ENCODE data around the gene PALLD.

The PALLD gene

GRCh38 chr4:168691631-168692369 lies 194.9 kb downstream of the PALLD start:
- TF ChIP-seq, protein P1, sequence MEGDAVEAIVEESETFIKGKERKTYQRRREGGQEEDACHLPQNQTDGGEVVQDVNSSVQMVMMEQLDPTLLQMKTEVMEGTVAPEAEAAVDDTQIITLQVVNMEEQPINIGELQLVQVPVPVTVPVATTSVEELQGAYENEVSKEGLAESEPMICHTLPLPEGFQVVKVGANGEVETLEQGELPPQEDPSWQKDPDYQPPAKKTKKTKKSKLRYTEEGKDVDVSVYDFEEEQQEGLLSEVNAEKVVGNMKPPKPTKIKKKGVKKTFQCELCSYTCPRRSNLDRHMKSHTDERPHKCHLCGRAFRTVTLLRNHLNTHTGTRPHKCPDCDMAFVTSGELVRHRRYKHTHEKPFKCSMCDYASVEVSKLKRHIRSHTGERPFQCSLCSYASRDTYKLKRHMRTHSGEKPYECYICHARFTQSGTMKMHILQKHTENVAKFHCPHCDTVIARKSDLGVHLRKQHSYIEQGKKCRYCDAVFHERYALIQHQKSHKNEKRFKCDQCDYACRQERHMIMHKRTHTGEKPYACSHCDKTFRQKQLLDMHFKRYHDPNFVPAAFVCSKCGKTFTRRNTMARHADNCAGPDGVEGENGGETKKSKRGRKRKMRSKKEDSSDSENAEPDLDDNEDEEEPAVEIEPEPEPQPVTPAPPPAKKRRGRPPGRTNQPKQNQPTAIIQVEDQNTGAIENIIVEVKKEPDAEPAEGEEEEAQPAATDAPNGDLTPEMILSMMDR (conservative IDR thresholded peaks at IDR 0.05): no peak
- no peak overlapping the region for H3K27ac ChIP-seq

GRCh38 chr4:168693750-168694490 lies 197.1 kb downstream of the PALLD start:
- TF ChIP-seq, protein P1 (conservative IDR thresholded peaks at IDR 0.05): no peak
- peak overlapping the region; percentile 71 for H3K27ac ChIP-seq

GRCh38 chr4:168694667-168695066 lies 197.8 kb downstream of the PALLD start:
- TF ChIP-seq, protein P1 (conservative IDR thresholded peaks at IDR 0.05): no peak
- peak overlapping the region; percentile 71 for H3K27ac ChIP-seq

- H3K27ac ChIP-seq: peak overlapping the region; percentile 71
- TF ChIP-seq, protein P1 (conservative IDR thresholded peaks at IDR 0.05): no peak
These were observed 198.4 kb downstream of the PALLD start for GRCh38 chr4:168695288-168695687.

DNA sequence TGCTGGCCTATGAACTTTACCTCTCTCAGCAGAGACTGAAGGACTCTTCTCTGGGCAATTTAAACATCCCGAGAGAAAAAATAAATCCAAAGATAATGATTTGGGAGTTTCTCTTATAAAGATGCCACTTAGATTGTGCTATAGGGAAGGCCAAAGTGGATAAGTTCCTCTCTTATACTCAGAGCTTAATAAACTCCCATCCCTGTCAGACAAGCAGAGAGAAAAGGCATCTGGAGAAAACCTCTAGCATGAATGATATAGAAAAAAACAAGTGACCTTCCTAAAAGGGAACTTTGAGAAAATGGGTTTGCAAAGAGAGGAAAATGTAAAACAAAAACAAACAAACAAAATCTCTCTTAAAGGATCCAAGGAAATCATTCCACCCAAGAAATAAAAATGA lies 199.4 kb downstream of the PALLD start:
- TF ChIP-seq, protein P1 (conservative IDR thresholded peaks at IDR 0.05): no peak

DNA sequence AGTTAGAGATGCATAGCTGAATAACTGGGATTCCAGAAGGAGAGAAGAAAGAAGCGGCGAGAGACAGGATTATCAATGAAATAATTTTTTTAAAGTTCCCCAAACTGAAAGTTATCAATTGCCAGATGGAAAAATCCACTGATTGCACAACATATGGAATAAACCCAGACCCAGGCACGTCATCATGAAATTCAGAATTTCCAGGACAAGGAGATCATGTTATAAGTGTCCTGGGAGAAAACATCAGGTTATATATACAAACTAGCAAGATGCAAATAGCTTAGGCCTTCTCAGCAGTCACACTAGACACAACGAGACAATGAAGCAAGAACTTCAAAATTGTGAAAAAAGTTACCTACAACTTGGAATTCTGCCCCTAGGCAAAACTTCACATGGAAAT lies 200.0 kb downstream of the PALLD start:
- TF ChIP-seq, protein P1 (conservative IDR thresholded peaks at IDR 0.05): no peak
- H3K27ac ChIP-seq: no peak overlapping the region

More for the DNA sequence above, 199.4 kb downstream of the PALLD start:
- H3K27ac ChIP-seq: no peak overlapping the region

DNA sequence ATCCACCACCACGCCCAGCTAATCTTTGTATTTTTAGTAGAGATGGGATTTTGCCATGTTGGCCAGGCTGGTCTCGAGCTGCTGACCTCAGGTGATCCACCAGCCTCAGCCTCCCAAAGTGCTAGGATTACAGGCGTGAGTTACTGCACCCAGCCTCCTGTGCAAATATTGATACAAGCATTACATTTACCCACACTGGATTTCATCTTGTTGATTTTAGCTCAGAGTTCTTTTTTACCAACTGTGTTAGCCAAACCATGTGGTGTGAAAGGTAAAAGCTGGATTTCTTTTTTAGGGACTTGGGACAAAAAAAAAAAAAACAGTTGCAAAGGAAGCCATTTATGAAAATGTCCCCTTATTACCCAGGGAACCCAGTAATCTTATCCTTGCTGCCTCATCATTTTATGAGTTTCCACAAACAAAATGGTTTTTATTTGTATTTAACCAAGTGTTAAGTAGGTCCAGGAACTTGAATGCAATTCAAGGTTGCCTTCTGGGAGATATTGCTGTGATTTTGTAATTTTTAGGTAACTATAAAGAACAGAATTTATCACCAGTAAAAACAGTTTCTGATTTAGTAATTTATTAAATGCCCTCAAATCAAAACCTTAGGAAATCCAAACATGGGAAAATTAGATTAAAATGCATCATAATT lies 202.5 kb downstream of the PALLD start:
- H3K27ac ChIP-seq: peak overlapping the region; percentile 40
- TF ChIP-seq, protein P1 (conservative IDR thresholded peaks at IDR 0.05): no peak
